GM11168 (cell line): ENCODE data around the gene TSPAN33.

Experiments used
- in situ Hi-C: fragments of 300-500 bp; cut with MboI; formaldehyde crosslinking; loops from one replicate; pipeline ENCODE4 v1.12.0; 2022; ENCODE audit warnings: low sequenced_read_pairs; ENCODE audit not compliant: unreplicated experiment

TSPAN33 gene

GRCh38 chr7:129134356-129134987, 10.0 kb upstream of the TSPAN33 start:
- in situ Hi-C loops, result no loop called here

- in situ Hi-C loops, result no loop called here
Observed at GRCh38 chr7:129136887-129137642, 7.4 kb upstream of the TSPAN33 start.

- in situ Hi-C loops, result no loop called here
Observed at GRCh38 chr7:129143724-129144094, 798 bp upstream of the TSPAN33 start.

GRCh38 chr7:129144834-129145668, 544 bp downstream of the TSPAN33 start:
- in situ Hi-C loops, result no loop called here

GRCh38 chr7:129146237-129146979, 1.9 kb downstream of the TSPAN33 start:
- in situ Hi-C loops, result no loop called here

GRCh38 chr7:129147731-129148130, 3.2 kb downstream of the TSPAN33 start:
- in situ Hi-C loops, result no loop called here

- in situ Hi-C loops, result no loop called here
Observed at GRCh38 chr7:129149511-129149910, 5.0 kb downstream of the TSPAN33 start.

GRCh38 chr7:129150199-129150996, 5.9 kb downstream of the TSPAN33 start:
- in situ Hi-C loops, result no loop called here

GRCh38 chr7:129157651-129158050, 13.1 kb downstream of the TSPAN33 start:
- in situ Hi-C loops, result no loop called here

- in situ Hi-C loops, result no loop called here
Observed at GRCh38 chr7:129159539-129159938, 15.0 kb downstream of the TSPAN33 start.

- in situ Hi-C loops, result no loop called here
Observed at GRCh38 chr7:129160161-129160905, 15.8 kb downstream of the TSPAN33 start.

- in situ Hi-C loops, result no loop called here
Observed at GRCh38 chr7:129161524-129162225, 17.2 kb downstream of the TSPAN33 start.

- in situ Hi-C loops, result no loop called here
Observed at GRCh38 chr7:129162732-129163131, 18.2 kb downstream of the TSPAN33 start.

- in situ Hi-C loops, result no loop called here
Observed at GRCh38 chr7:129163875-129164544, 19.5 kb downstream of the TSPAN33 start.

GRCh38 chr7:129166745-129167144, 22.2 kb downstream of the TSPAN33 start:
- in situ Hi-C loops, result no loop called here

GRCh38 chr7:129167817-129168216, 23.3 kb downstream of the TSPAN33 start:
- in situ Hi-C loops, result no loop called here

GRCh38 chr7:129168231-129169021, 23.9 kb downstream of the TSPAN33 start:
- in situ Hi-C loops, result no loop called here
